ENCODE results near the gene EIF2D. TPM values are rescaled to one million over a fixed set of nuclear protein-coding genes. Genes with fewer than 3 reads are reported as not detected.

Gene EIF2D
- total and polyA plus RNA-seq, 2 experiments from 2014 or later, result 45.7 to 67.2 TPM

GRCh38 chr1:206557636-206558473 lies 54.4 kb downstream of the EIF2D start:
- H3K36me3 ChIP-seq, result no peaks in the 10 kb centered on the region
- TF ChIP-seq, protein P1, sequence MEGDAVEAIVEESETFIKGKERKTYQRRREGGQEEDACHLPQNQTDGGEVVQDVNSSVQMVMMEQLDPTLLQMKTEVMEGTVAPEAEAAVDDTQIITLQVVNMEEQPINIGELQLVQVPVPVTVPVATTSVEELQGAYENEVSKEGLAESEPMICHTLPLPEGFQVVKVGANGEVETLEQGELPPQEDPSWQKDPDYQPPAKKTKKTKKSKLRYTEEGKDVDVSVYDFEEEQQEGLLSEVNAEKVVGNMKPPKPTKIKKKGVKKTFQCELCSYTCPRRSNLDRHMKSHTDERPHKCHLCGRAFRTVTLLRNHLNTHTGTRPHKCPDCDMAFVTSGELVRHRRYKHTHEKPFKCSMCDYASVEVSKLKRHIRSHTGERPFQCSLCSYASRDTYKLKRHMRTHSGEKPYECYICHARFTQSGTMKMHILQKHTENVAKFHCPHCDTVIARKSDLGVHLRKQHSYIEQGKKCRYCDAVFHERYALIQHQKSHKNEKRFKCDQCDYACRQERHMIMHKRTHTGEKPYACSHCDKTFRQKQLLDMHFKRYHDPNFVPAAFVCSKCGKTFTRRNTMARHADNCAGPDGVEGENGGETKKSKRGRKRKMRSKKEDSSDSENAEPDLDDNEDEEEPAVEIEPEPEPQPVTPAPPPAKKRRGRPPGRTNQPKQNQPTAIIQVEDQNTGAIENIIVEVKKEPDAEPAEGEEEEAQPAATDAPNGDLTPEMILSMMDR (IDR thresholded peaks at IDR 0.05; ENCODE audit: low read depth, low read length), result no peak
- no peaks in the 10 kb centered on the region for H3K27me3 ChIP-seq
- H3K4me3 ChIP-seq, result peak overlapping the region; percentile 51
- peaks cover 73% of the 10 kb centered on the region for H3K4me1 ChIP-seq (ENCODE audit: low read depth)
- H3K9me3 ChIP-seq (ENCODE audit: low read depth), result no peaks in the 10 kb centered on the region
- H3K27ac ChIP-seq, result peak overlapping the region; percentile 98
- no peak for DNase-seq (ENCODE audit: low read depth in 1 of 2, low spot score in 1 of 2)

DNA sequence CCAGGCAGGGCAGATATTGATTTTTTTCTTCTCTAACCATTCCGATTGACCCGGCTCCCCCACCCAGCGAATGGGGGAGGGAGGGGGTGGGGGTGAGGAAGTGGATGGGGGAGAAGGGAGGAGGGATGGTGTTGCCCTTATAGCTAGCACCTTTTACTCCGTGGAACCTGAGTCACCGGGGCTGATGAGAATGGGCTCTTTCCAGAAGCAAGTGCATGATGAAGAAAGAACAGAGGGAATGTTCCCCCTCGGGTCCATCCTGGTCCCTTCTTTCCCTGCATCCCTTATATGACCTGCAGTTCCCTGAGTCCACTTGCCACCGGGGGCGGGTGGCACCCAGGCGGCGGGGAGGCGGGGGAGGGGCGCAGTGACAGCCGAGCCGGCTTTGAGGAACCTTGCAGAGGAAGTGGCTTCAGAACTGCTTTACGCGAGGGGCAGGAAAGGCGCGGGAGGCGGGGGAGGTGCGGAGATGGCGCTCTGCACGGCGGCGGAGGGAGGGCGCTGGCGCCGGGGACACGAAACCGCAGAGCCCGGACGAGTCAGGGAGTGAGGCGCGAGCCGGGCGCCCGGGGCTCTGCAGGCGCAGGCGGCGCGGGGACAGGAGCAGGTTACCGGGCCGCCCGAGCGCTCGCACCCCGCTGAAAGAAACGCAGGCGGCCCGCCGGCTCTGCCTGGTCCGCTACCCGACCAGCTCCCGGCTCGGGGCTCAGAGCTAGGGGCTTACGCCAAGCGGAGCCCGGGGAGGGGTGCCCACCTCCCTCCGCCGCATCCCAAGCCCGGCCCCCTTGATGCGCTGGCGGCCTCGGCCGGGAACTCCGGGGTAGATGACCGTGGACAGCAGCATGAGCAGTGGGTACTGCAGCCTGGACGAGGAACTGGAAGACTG lies 55.3 kb downstream of the EIF2D start:
- Histone ChIP-seq H3K36me3 (no peaks in the 10 kb centered on the region), H3K9me3 (ENCODE audit: low read depth) (no peaks in the 10 kb centered on the region), H3K4me3 (peak overlapping the region; percentile 51), H3K27me3 (no peaks in the 10 kb centered on the region), H3K27ac (peak overlapping the region; percentile 84), H3K4me1 (ENCODE audit: low read depth) (peaks cover 72% of the 10 kb centered on the region)
- TF ChIP-seq, protein P1 (IDR thresholded peaks at IDR 0.05; ENCODE audit: low read depth, low read length), result no peak
- peak; percentile 53 to 81 for DNase-seq (ENCODE audit: low read depth in 1 of 2, low spot score in 1 of 2)

GRCh38 chr1:206556047-206556749 lies 56.1 kb downstream of the EIF2D start:
- TF ChIP-seq, protein P1 (IDR thresholded peaks at IDR 0.05; ENCODE audit: low read depth, low read length), result no peak
- Histone ChIP-seq H3K9me3 (ENCODE audit: low read depth) (no peaks in the 10 kb centered on the region), H3K27ac (peak overlapping the region; percentile 84), H3K36me3 (no peaks in the 10 kb centered on the region), H3K4me1 (ENCODE audit: low read depth) (peaks cover 73% of the 10 kb centered on the region), H3K4me3 (peak overlapping the region; percentile 51), H3K27me3 (no peaks in the 10 kb centered on the region)
- no peak for DNase-seq (ENCODE audit: low read depth in 1 of 2, low spot score in 1 of 2)

DNA sequence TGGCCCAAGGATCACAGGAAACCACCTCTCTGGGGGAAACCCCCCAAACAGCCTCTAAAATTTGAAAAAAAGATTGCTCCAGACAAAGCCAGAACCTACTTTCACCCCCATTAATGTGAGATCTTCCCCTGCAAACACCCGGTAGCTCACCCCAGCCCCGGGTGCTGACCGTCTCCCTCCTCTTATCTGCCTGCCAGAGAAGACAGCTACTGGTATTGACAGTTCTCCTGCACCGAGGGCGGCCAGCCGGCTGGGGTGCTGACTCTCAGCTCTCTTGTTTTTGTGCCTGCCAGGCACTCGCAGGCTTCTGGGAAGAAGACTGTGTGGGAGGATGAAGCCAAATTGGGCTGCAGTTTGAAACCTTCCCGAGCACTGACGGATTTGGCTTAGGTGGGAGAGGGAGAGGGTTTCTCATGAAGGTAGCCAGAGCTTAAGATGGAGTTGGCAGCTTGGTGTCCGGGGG lies 56.8 kb downstream of the EIF2D start:
- TF ChIP-seq, protein P1 (IDR thresholded peaks at IDR 0.05; ENCODE audit: low read depth, low read length), result no peak
- DNase-seq (ENCODE audit: low read depth in 1 of 2, low spot score in 1 of 2), result peak; percentile 43 to 69
- no peaks in the 10 kb centered on the region for H3K9me3 ChIP-seq (ENCODE audit: low read depth)
- no peaks in the 10 kb centered on the region for H3K36me3 ChIP-seq
- peak overlapping the region; percentile 84 for H3K27ac ChIP-seq
- no peak overlapping the region for H3K4me3 ChIP-seq
- no peaks in the 10 kb centered on the region for H3K27me3 ChIP-seq
- peaks cover 68% of the 10 kb centered on the region for H3K4me1 ChIP-seq (ENCODE audit: low read depth)

All from cardiac muscle cell (in vitro differentiated cells and primary cell).